Stimulated activated naive CD4-positive, alpha-beta T cell (primary cell): ENCODE data around the gene OR5D13.
A peak's percentile ranks its signal among the peaks of the same experiment; 100 is the strongest.

Source experiments
- DNase-seq, 6 experiments: peaks; one replicate each; lab custom pipeline; 2025; lab: John Stamatoyannopoulos, UW

OR5D13 gene

DNA sequence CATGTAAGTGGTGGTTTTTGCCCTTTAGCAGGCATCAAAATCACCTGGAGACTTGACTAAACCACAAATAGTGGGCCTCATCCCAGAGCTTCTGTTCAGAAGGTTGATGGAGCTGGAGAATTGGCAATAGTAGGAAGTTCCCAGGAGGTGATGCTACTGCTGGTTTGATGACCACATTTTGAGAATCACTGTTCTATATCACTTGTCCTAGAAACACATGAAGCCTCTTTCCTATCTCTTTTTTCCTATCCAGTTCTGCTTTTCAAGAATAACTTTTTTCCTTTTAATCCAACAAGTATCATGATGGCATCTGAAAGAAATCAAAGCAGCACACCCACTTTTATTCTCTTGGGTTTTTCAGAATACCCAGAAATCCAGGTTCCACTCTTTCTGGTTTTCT lies at the start of gene OR5D13:
Gene OR5D13, plus strand, starts transcription at position 301 of the 400 bp plus-strand sequence. Its CDS starts 0 bp downstream, at position 301.
- DNase-seq = no peak

DNA sequence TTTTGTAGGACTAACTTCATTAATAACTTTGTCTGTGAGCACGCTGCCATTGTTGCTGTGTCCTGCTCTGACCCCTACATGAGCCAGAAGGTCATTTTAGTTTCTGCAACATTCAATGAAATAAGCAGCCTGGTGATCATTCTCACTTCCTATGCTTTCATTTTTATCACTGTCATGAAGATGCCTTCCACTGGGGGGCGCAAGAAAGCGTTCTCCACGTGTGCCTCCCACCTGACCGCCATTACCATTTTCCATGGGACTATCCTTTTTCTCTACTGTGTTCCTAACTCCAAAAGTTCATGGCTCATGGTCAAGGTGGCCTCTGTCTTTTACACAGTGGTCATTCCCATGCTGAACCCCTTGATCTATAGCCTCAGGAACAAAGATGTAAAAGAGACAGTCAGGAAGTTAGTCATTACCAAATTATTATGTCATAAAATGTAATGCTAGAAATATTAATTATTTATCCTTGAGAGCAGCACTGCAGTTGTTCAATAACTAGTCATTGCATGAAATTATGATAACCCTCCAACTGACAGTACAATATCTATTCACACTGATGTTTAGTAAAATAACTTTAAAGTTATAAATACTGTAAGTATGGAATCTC lies 46.4 kb upstream of the OR5D13 start:
- DNase-seq = no peak

DNA sequence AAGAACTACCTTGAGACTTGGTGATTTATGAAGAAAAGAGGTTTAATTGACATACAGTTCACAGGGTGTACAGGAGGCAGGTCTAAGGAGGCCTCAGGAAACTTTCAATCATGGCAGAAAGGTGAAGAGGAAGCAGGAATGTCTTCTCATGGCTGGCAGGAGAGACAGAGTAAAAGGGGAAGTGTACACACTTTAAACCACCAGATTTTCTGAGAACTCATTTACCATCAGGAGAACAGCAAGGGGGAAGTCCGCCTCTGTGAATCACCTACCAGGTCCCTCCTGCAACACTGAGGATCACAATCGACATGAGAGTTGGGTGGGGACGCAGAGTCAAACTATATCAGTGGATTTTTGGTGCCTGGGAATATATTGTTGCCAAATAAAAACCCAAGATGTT lies 40.3 kb upstream of the OR5D13 start:
- no peak for DNase-seq

GRCh38 chr11:55791606-55792005 lies 18.4 kb downstream of the OR5D13 start:
- DNase-seq = no peak

DNA sequence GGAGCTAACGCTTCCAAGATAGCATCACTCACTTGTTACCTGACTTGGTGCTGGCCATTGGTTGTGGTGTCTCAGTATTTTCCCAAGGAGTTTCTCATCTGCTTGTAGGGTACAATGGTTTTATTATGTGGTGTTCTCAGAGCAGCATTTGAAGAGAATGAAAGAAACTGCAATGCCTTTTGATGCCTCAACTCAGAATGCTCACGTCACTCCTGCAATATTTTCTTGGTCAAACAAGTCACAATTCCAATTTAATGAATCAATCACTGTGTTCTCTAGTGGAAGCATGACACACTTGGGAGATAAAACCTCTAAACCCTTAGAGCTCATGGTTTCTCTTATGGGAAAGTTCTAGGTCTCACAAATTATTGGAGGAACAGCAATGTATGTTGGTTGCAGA lies 20.1 kb downstream of the OR5D13 start:
- DNase-seq = peak in 1 of 6 experiments; percentile 1

GRCh38 chr11:55795256-55795655 lies 22.0 kb downstream of the OR5D13 start, which contains the start of gene OR5D14:
TSS of gene OR5D14 (plus strand) at chr11:55795556. CDS start at chr11:55795556, 0 bp downstream.
- DNase-seq = no peak

DNA sequence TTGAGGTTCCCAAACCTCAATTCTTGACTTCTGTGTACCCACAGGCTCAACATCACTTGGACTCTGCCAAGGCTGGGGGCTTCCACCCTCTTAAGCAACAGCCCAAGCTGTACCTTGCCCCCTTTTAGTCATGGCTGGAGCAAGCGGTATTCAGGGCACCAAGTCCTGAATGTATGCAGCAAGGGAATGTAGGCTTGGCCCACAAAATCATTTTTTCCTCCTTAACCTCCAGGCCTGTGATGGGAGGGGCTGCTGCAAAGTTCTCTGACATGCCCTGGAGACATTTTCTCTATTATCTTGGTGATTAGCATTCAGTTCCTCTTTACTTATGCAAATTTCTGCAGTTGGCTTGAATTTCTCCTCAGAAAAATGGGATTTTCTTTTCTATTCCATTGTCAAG lies 33.0 kb downstream of the OR5D13 start:
- no peak for DNase-seq

DNA sequence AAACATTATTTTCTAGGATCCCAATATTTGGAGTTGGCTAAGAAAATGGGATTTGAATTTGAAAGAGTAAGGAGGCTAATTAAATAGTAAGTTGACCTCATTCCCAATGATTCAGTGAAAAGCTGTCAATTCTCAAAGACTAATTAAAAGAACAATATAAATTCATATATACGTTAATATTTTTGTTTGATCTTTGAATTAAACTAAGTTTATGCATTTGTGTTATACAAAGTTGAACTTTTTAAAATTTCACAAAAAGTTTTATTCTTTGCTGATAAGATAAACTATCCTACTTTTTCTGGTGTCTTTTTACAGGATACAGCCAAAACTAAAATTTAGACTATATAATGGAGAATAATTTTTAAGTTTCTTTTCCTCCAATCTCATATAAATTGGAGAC lies 37.8 kb downstream of the OR5D13 start, which contains the start of gene OR5L1:
Gene OR5L1, plus strand, starts transcription at position 301 of the 400 bp plus-strand sequence. CDS start 100 bp downstream, outside the sequence.
- no peak for DNase-seq

DNA sequence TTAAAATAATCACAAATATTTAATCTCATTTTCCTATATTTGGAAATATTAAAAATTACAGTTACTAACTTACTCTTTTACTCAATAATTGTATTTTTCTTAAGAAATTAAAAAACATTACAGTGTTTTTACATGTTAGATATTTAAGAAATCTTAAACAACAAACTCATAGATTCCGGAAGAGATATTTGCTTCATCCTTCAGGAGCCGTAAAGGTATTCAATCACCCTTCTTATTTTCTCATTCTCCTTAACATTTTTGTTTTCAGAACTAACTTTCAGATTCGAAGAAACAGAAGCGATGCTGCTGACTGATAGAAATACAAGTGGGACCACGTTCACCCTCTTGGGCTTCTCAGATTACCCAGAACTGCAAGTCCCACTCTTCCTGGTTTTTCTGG lies 46.1 kb downstream of the OR5D13 start, which contains the start of gene OR5D18:
Gene OR5D18, plus strand, starts transcription at position 301 of the 400 bp plus-strand sequence. Its CDS starts 0 bp downstream, at position 301.
- no peak for DNase-seq
